Activated T-cell treated with anti-CD3 and anti-CD28 coated beads for 1 hour (primary cell): Measurements from ENCODE around the gene CFAP77.

ENCODE experiments used
- DNase-seq: peaks from one replicate; pipeline ENCODE4 v3.0.0-alpha.2; 2020; ENCODE audit warnings: low read depth

Gene CFAP77

DNA sequence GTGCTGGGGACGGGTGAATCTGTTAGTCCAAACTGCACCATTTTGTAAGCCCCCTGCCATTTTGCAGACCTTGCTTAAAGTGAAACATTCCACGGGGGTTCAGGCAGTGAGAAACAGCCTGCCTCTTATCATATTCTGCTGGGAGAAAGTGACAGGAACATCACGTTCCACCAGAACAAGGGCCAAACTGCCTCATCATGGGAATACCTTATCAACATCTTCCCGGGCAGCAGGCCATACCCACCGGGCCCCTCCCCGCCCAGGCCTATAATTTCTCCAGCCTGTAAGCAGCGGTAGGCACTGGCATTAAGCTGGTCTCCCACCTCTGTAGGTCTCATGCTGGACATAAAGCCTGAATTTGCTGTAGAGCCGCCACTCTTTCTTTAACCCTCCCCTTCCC lies 1.5 kb upstream of the CFAP77 start:
- no peak for DNase-seq

DNA sequence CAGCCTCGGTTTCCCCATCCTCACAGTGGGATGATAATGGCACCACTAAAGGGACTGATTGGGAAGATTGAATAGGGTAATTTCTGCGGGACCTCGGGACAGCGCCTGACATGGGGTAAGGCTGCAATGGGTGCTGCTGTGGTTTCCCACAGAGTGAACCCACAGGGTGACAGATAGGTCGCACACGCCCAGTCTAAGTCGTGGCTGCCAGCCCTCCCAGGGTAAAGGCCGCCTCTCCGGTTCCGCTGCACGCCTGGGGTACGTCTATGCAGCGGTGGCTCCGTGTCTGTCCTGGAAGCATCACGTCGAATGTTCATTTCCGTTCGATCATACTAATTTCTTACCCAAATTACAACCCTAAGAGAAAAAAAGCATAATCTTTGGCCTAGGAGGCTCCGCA lies 631 bp downstream of the CFAP77 start:
- DNase-seq, result no peak

DNA sequence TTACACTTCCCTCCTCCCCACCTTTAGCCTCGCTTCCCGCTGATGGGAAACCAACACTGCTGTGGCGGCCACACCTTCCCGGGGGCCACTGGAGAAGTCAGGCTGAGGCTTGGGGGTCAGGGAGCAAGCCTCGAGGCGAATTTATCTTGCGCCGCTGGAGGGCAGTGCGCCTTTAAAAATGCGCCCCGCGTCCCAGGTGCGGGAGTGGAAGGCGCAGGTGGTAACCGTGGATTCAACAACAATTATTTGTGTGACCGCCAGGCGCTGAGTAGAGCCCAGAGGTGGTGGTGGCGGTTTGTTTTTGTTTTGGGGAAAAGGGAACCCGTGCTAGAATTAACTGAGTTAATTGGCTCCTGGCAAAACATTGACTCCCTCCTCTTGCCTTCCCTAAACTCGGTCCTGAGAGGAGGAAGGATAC lies 1.1 kb downstream of the CFAP77 start:
- peak; percentile 51 for DNase-seq

DNA sequence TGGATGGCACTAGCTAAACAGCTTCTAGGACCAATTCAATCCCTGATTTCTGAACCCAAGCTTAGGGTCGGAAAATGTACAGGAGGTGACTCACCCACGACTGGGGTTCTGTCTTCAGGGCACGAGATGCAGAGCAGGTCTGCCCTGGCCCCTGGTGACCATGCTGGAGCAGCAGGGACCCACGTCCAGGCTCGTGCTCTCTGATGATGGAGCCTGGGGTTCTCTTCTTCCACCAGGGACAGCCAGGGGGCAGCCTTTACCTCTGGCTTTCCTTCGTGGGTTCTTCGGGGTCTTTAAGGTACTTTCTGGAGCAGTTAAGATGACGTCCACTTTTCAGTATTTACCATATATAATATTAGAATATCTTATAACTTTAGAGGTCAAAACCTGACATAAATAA lies 2.1 kb downstream of the CFAP77 start:
- DNase-seq, result no peak

DNA sequence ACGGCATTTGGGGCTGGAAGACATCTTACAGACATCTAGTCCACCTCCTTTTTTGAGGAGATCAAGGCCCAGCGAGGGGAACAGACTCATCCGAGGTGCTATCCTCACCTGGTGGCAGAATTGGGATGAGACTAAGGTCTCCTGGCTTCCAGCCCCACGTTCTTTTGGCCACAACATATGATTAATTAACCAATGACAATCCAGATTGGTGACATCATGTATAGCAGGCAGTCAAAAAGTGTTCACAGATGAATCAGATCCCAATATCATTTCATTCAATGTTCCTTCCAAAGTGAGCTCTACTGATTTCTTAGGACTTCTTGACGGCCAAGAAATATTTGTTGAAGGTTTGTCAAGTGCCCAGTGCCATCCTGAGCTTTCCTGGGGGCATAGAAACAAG lies 3.9 kb downstream of the CFAP77 start:
- DNase-seq, result no peak

DNA sequence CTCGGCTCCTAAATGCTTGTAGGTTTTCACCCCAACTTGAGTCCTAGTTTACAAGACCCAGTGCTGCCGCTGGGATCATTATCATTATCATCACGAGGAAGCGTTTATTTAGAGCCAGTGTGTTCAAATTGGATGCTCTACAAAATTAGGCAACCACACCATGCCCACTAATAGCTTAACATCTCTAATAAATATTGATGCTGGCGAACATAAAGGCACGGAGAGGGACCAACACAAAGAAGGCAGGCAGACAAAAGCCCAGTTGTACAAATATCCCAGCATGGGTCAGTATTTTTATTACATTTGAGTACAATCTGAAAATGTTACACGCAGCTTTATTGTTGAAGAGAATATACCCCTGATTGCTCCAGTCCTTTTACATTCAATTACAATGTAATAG lies 4.7 kb downstream of the CFAP77 start:
- DNase-seq, result no peak

DNA sequence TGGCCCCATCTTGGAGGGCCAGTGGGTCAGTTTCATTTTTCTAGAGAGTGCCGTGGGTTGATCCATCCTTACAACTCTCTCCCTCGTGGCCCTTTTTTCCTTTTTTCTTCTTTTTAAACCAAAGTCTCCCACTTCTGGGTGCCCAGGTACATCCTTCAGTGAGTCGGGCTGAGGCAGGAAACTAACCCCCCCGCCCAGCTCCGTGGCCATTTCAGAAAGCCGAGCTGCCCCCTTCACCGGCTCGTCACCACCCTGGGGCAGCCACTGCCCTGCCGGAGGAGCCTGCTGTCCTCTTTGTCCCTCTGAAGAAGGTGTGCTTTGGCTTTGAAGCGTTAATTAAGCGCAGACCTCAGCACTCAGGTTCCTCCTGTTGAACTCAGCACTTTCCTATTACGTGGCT lies 5.2 kb downstream of the CFAP77 start:
- DNase-seq, result no peak

DNA sequence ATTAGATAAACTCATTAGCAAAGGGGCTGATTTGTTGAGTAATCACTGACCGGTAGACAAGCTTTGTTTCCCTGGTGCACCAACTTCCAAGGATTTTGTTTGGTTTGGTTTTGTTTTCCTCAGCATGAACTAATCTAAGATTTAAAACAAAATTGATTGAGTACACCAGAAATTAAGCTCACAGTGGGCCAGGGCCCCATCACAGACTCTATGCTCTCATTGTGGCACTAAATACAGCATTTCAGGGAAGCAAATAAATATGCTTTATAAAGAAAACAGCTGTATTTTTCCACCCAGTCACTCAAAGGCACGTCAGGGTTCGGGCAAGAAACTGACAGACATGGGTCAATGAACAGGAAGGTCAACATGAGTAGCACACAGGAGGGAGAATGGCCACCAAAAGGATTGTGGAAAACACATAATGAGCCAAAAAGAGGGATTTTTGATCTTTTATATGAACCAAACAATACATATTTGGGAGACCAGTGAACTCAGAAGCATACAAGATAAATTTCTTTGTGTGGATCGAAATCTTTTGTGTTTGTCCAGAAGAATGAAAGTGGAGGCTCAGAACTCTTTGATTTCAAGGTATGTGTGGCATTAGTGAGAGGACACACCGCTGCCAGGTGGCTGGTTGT lies 8.8 kb downstream of the CFAP77 start:
- DNase-seq, result no peak

DNA sequence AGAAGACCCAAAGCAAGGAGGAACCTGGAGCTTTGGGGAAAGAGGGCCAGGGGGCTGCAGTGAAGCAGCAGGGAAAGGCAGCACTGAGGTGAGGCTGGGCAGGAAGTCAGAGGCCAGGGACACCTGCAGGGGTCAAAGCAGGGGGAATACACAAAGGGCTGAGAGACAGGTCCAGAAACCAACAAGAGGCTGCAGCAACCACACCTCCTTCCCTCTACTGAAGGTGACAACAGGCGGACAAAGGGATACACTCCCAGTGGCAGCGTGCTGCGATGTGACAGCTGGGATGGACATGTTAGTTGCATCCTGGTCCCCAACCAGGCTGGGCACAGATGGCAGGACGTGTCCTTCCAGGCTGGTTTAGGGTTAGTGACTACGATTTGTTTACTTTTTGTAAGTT lies 12.6 kb downstream of the CFAP77 start:
- DNase-seq, result no peak

DNA sequence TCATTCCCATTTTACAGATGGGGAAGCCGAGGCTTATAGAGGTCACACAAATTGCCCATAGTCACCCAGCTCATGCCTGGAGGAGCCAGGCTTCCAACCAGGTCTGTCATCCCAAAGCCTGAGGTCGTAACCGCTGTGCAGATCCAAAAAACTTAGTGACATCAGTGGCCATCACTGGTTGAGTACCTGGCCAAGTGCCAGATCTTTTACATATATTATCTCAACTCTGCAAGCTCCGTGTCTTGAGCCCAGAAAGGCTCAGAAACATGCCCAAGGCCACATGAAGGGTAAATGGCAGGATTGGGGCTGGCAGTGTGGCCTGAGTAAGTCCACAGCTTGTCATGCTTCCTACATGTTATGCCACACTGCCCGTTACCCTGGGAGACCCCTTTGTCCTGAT lies 13.5 kb downstream of the CFAP77 start:
- no peak for DNase-seq

DNA sequence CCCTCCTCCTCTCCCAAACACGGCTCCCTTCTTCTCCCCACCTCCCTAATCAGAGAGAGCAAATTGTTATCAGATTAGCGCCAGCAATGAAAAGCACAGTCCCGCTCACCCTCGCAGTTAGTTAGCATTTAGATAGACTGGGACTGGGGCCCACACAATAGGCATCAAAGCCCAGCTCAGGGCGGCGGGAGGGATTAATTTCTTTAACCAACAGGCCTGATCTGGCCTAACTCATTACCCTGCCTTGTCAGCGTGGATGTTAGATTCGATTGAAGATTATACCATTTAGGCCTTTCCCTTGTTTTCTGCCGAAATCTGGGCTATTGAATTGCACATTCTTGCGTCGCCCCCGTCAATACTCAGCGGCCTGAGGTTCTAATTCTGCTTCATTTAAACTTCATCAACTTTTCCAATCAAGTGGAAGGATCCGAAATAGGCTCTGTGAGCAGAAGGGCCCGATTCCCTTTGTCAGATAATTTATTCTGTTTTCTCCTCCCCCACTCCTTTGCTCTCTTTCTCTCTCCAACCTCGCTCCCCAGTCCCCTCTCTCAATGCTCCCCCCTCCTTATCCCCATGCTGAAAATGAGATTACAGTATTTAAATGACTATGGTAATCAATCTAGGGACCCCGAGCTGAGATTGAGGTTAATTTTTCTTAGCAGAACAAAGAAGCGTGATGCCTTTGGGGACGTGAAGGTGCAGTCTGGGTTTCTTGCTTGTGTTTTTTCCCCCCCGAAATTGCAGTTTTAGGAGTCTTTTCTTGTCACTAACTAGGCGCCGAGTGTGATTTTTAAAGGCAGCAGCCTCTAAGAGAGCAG lies 15.1 kb downstream of the CFAP77 start:
- no peak for DNase-seq

DNA sequence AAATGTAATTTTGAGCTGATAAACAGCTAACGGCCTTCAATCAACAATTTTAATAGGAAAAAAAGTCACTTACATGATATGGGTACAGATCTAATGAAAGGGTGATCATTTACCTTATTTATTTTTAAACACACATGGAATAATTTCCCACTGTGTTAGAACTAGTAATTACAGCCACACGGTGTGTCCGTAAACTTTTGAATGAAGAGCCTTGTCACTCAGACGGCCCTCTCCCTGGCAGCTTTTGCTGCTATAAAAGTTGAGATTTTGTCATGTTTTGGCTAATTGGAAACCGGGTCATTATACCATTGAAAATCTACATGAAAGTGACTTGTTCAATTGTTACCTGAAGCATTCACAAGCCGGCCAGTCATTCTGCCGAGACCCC lies 15.7 kb downstream of the CFAP77 start:
- no peak for DNase-seq

DNA sequence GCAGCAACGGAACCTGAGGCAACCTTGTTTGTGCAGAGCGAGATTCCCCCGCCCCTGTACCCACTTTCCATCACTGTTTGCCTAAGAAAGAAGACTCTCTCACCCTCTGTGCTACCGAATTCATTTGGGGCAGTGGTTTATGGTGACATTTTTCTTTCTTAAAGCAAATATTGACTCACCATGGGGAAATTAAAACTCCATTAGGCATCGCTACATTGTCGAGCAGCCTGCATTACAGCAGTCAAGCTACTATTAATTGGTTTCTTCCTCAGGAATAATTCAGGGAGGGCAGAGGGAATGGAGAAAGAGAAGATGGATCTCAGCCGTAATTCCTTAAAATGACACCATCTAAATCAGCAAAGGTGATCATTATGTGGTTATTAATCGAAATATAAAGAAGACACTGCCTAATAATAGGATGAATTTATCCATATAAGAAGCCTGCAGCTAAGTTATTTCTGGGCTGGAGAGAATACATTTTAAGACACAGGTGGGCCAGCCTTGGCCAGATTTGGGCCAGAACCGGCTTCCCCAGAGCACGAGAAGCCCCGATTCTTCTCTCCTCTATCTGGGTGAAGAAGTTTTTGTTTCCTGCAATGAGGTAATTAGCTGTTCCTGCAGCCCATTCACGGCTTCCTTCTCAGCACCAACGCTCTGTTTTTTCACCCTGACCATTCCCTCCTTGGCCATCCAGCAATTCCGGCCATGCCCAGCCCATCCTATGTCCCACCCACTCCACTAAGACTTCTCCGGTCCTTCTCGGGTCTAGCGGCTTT lies 16.8 kb downstream of the CFAP77 start:
- no peak for DNase-seq

DNA sequence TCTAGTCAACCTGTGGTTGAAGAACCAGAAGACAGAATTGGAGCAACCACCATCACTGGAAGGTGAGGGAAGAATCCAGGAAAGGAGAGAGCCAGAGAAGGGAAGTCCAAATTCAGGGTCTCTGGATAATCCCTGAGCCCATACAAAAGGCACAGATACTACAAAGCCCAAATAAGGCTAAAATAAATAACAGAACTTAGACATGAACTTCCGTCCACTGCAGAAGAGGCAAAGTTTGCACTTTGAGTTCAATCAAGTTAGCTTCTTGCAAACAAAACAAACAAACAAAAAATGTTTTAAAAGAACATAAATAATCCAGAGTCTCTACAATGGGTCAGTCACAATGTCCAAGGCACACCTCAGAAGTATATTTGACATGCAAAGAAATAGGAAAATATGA lies 21.0 kb downstream of the CFAP77 start:
- no peak for DNase-seq

DNA sequence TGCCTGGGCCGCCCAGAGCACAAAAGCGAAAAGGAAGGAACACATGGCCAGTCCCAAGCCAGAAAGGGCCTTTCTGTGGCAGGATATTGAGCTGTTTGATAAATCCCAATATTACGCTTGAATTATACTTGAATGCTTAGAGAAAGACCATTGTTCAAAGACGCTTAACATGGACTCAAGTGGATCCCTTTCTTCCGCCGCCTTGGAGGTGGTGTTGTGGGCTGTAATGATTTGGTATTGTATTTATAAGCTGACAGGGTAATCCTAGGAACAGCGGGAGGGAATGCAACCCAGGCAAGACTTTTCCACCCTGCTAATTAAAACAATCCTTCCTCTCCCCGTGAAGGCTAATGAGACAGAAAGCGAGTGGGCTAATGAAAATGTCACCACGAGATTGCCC lies 24.9 kb downstream of the CFAP77 start:
- DNase-seq, result no peak

DNA sequence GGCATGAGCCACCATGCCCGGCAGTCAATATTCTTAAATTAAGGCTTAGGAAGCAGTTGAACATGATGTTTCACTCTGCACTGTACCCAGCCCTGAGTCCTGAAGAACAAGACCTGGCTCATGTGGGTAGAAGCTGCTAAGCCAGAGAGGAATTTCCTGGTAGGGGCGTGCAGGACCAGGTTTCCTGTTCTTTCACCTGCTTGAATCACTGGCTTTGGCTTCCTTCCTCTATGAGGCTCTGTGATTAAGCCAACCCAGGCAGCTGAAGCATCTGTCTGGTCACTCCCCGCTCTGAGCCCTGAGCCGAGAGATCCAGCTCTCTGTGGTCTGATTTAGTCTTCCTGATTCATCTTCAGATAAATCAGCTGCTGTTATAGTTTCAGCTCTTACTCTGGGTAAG lies 29.1 kb downstream of the CFAP77 start:
- no peak for DNase-seq

DNA sequence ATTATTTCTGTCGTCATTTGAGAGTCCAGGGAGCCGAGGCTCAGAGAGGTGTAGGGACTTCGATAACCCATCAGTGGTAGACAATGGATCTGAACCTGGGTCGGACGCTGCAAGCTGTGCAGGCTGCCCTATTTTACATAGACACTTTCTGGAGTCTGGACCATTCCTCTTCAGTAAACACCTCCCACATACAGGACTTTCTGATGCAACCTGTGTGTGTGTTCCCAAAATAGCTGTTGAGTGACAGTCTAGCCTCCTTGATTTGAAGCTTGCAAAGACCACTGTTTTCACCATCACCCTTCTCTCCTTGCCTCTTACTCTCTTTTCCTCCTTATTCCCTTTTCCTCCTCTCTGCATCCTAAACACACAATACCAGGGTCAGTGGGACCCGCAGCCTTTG lies 30.7 kb downstream of the CFAP77 start:
- DNase-seq, result no peak

DNA sequence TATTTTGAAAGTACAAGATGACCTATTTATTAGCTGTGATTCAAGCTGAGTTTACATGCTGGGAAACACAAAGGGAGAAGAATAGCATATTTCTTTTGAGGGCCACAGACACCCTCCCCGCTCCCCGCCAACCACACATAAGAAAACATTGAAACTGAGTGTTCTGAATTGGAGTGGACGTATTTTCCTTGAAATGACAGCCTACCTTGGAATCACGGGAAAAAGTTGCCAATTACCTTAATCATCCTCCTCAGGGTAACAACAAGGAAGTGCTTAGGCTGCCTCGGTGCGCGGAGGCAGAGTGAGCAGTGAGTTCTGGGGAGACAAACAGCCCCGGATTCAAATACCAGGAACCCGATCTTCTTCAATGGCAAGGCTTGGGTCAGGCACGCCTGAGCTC lies 31.4 kb downstream of the CFAP77 start:
- DNase-seq, result no peak

DNA sequence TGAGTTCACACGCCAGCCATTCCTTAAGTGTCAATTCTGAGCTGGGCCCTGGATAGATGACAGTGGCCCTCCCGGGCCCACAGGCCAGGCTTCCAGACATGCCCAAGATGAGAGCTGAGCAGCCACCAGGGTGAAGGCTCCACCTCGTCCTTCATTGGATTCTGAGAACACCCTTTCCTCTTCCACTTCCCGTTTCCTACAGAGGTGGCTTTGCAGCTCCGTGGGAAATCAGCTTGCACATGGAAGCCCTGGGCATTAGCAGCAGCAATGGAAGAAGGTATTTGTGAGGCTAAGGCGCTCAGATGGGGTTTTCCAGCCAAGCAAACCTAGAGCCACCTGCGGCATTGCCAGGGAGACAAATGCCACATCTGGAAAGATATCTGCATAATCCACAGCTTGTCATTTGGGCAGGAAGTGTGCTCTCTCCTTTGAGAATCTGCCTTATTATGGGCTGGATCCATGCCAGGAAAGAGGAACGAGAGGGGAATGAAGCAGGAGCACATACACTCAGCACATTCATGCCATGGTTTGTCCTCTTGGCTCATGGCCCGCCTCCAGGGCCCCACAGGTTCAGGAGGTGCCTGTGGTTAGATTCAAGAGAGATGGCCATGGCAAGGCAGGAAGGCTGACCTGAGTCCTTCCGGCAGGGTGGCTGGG lies 34.1 kb downstream of the CFAP77 start:
- DNase-seq, result no peak

DNA sequence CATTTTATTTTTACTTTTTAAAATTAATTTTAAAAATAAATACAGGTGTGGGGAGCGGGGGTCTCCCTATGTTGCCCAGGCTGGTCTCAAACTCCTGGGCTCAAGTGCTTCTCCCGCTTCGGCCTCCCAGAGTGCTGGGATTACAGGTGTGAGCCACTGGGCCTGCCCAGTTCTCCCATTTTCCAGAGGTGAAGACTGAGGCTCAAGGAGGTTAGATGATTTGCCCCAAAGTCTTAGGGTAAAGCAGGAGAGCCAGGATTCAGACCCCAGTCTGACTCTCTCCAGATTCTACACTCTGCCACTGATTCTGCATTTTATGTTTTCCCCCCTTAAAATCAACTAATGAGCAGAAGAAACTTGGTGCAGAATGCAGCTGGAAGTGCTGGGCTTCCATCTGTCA lies 36.9 kb downstream of the CFAP77 start:
- no peak for DNase-seq

DNA sequence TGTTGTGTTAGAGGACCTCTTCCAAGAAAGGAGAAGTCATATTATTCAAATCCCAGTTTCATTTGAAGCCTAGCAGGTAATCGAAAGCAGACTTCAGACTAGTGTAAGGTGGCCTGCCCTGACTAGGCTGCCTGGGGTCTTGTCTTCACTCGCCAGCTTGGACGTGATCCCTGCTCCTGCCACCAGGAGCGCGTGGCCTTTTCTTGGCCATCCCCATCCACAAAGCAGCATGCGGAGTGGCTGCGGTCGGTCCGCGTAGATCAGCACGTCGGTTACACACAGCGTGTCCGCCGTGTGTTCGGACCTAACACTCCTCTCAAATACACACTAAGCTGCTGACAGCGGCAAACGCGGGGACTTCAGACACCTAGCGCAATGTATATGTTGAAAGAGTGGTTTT lies 37.3 kb downstream of the CFAP77 start:
- no peak for DNase-seq

DNA sequence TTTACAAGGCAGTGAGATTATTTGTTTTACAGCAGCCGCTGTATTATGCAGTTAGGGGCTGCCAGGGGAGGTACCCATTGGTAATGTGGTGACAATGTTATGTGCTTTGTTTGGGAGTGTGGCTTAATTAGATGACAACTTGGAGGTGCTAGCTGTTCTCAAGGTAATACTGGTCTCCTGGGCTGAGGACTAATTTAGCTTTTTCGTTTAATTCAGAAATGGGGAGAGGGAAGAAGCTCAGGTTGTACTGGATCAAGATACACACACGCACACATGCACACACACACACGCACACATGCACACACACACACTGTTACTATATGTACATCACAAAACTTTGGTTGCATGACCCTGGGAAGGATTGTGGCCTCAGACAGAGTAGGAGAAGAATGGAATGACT lies 37.9 kb downstream of the CFAP77 start:
- DNase-seq, result no peak

DNA sequence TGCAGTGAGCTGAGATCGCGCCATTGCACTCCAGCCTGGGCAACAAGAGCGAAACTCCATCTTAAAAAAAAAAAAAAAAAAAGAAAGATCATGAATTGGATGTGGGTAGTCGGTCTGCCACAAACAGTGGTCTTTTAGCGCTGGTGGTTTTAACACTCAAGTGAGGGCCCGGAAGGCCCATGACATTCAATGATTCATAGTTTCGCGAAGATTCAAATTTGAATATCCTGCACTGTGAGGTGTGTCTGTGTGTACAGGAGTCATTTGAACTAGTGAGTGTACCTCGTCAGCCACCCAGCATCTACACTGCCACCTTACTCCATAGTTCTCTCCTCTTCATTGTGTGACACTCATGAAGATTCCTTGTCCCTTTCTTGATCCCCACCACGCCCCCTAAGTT lies 41.3 kb downstream of the CFAP77 start:
- DNase-seq, result no peak
